CD14-positive monocyte (primary cell): Measurements from ENCODE around the gene CSNK1G1. TPM values are rescaled to one million over a fixed set of nuclear protein-coding genes. Genes with fewer than 3 reads are reported as not detected.

Experiments
- DNase-seq, 3 donors: peaks; one replicate each; pipeline ENCODE4 v3.0.0-alpha.2; 2011 to 2022
- H2AFZ ChIP-seq: 2 replicates; pipeline ENCODE4 v1.6.0; 2012; ENCODE audit warnings: mild to moderate bottlenecking, low read depth, low read length, inconsistent platforms; ENCODE audit not compliant: insufficient read depth, poor library complexity, severe bottlenecking
- H3K27ac ChIP-seq, 2 donors: 1 replicate in 1 of 2; 2 replicates in 1 of 2; pipeline ENCODE4 v1.5.1; 2012 to 2013; ENCODE audit warnings: low read length in 2 of 2, control low read depth in 1 of 2, inconsistent platforms in 1 of 2, low read depth in 1 of 2, mild to moderate bottlenecking in 1 of 2
- H3K27me3 ChIP-seq, 2 donors: one replicate each; pipeline versions ENCODE4 v1.6.0 to v1.6.1; 2011 to 2013; ENCODE audit warnings: low read length in 2 of 2; ENCODE audit not compliant: control insufficient read depth in 2 of 2, insufficient read depth in 2 of 2
- H3K36me3 ChIP-seq, 2 donors: replicated peaks in 1 of 2; 1 replicate in 1 of 2; 2 replicates in 1 of 2; pipeline versions ENCODE4 v1.5.1 to v1.6.1; 2012 to 2013; ENCODE audit warnings: low read length in 2 of 2, control low read depth in 1 of 2, inconsistent platforms in 1 of 2, mild to moderate bottlenecking in 1 of 2; ENCODE audit not compliant: insufficient read depth in 2 of 2, control insufficient read depth in 1 of 2
- H3K4me1 ChIP-seq, 2 donors: 1 replicate in 1 of 2; 2 replicates in 1 of 2; pipeline versions ENCODE4 v1.5.1 to v1.6.1; 2012 to 2013; ENCODE audit warnings: low read length in 2 of 2, control low read depth in 1 of 2, inconsistent platforms in 1 of 2, mild to moderate bottlenecking in 1 of 2, moderate library complexity in 1 of 2; ENCODE audit not compliant: insufficient read depth in 2 of 2, control insufficient read depth in 1 of 2
- H3K4me2 ChIP-seq: replicated peaks from 2 replicates; pipeline ENCODE3; 2012; ENCODE audit warnings: low read length, moderate library complexity, mild to moderate bottlenecking; ENCODE audit not compliant: poor library complexity, severe bottlenecking; ENCODE audit errors: extremely low read depth
- H3K4me3 ChIP-seq, 3 experiments: fragments of 200-600 bp in 1 of 3; sonication (generic) in 1 of 3; replicated peaks in 1 of 3; 1 replicate in 2 of 3; 2 replicates in 1 of 3; pipeline ENCODE4 v1.5.1; 2011 to 2013; ENCODE audit warnings: low read length in 3 of 3, mild to moderate bottlenecking in 3 of 3, control low read depth in 2 of 3, low read depth in 2 of 3, inconsistent platforms in 1 of 3, moderate library complexity in 1 of 3
- H3K79me2 ChIP-seq: 2 replicates; pipeline ENCODE4 v1.6.0; 2012; ENCODE audit warnings: mild to moderate bottlenecking, control low read depth, inconsistent platforms, low read length, moderate library complexity; ENCODE audit not compliant: insufficient read depth
- H3K9ac ChIP-seq: 2 replicates; pipeline ENCODE4 v1.6.0; 2017; ENCODE audit warnings: low read length, mild to moderate bottlenecking; ENCODE audit not compliant: insufficient read depth, poor library complexity, severe bottlenecking
- H3K9me3 ChIP-seq, 2 donors: replicated peaks in 1 of 2; 1 replicate in 1 of 2; 2 replicates in 1 of 2; pipeline versions ENCODE4 v1.5.1 to v1.6.1; 2012 to 2013; ENCODE audit warnings: low read length in 2 of 2, control low read depth in 1 of 2; ENCODE audit not compliant: control insufficient read depth in 1 of 2, insufficient read depth in 1 of 2
- H4K20me1 ChIP-seq: 2 replicates; pipeline ENCODE4 v1.6.0; 2012; ENCODE audit warnings: mild to moderate bottlenecking, low read length, control low read depth, moderate library complexity; ENCODE audit not compliant: insufficient read depth
- H3K27ac Mint-ChIP-seq, 7 donors: one replicate each; pipeline ENCODE4 v1.8.0; 2020; ENCODE audit warnings: mild to moderate bottlenecking in 7 of 7, mixed read lengths in 7 of 7, moderate library complexity in 6 of 7, inconsistent platforms in 2 of 7
- H3K27me3 Mint-ChIP-seq, 3 donors: one replicate each; pipeline ENCODE4 v1.8.0; 2021 to 2022; ENCODE audit warnings: low read depth in 3 of 3, mild to moderate bottlenecking in 3 of 3, mixed read lengths in 3 of 3, moderate library complexity in 3 of 3, inconsistent platforms in 1 of 3
- H3K36me3 Mint-ChIP-seq, 2 donors: one replicate each; pipeline ENCODE4 v1.8.0; 2020; ENCODE audit warnings: mixed read lengths in 2 of 2, inconsistent platforms in 1 of 2, mild to moderate bottlenecking in 1 of 2
- H3K4me1 Mint-ChIP-seq: one replicate; pipeline ENCODE4 v1.8.0; 2020; ENCODE audit warnings: mild to moderate bottlenecking, mixed read lengths
- H3K4me3 Mint-ChIP-seq, 2 donors: one replicate each; pipeline ENCODE4 v1.8.0; 2020; ENCODE audit warnings: mild to moderate bottlenecking in 2 of 2, mixed read lengths in 2 of 2, moderate library complexity in 1 of 2
- H3K9me3 Mint-ChIP-seq, 7 donors: one replicate each; pipeline ENCODE4 v1.8.0; 2020 to 2022; ENCODE audit warnings: mixed read lengths in 7 of 7, mild to moderate bottlenecking in 6 of 7, moderate library complexity in 6 of 7, inconsistent platforms in 2 of 7
- CTCF ChIP-seq: fragments of 200-600 bp; IDR thresholded peaks from one replicate; pipeline ENCODE4 v1.8.0; 2022; ENCODE audit warnings: antibody characterized with exemption, mild to moderate bottlenecking
- WGBS: methylation state at CpG from one replicate; pipeline ENCODE4 v1.1.5; 2013; ENCODE audit warnings: missing lambda C conversion rate; ENCODE audit not compliant: insufficient coverage; 5-methylcytosine and 5-hydroxymethylcytosine counted together
- intact Hi-C, 2 donors: fragments of 100-400 bp; cut with micrococcal nuclease; formaldehyde crosslinking; loops; one replicate each; pipeline versions ENCODE4 v1.15.0 to v1.15.1; 2023
- polyA plus RNA-seq, 3 donors: library from polyadenylated mRNA; depleted of rRNA in 1 of 3; unstranded in 2 of 3; stranded (reverse) in 1 of 3; fragments of 300-500 nt in 2 of 3; fragments of >200 nt in 1 of 3; fragmentation: Illumina TruSeq in 2 of 3; gene quantifications; 1 replicate in 2 of 3; 2 replicates in 1 of 3; pipeline ENCODE4 v1.2.3, GENCODE V29; 2012 to 2021

Gene CSNK1G1
- polyA plus RNA-seq, 3 donors, result 4.3 to 8.6 (median 7.7) TPM

- intact Hi-C loops, result no loop called here
- Histone ChIP-seq H4K20me1 (no peaks in the 10 kb centered on the region), H3K4me3 (no peak overlapping the region), H3K27ac (no peak overlapping the region), H3K4me2 (no peak overlapping the region), H3K36me3 (peaks cover 18 to 75% of the 10 kb centered on the region in 2 donors), H3K9me3 (no peaks in the 10 kb centered on the region), H3K9ac (no peak overlapping the region), H3K79me2 (no peaks in the 10 kb centered on the region), H3K4me1 (no peaks in the 10 kb centered on the region), H3K27me3 (no peaks in the 10 kb centered on the region), H2AFZ (no peak overlapping the region)
- peaks cover 40 to 58% of the 10 kb centered on the region in 2 donors for H3K36me3 Mint-ChIP-seq
- 95% methylated on average over 3 of the region's 6 CpGs for WGBS
- TF ChIP-seq CTCF, result no peak
- no peak for DNase-seq
- no peak overlapping the region for H3K4me3 Mint-ChIP-seq
- no peak overlapping the region for H3K27ac Mint-ChIP-seq
- no peaks in the 10 kb centered on the region for H3K9me3 Mint-ChIP-seq
- H3K4me1 Mint-ChIP-seq, result no peaks in the 10 kb centered on the region
- no peaks in the 10 kb centered on the region for H3K27me3 Mint-ChIP-seq
These were observed 162.0 kb downstream of the CSNK1G1 start for GRCh38 chr15:64193971-64194370.

GRCh38 chr15:64191971-64192830, 163.8 kb downstream of the CSNK1G1 start:
- intact Hi-C loops, result no loop called here
- H3K79me2 ChIP-seq, result no peaks in the 10 kb centered on the region
- DNase-seq, result no peak
- no peaks in the 10 kb centered on the region for H4K20me1 ChIP-seq
- no peak overlapping the region for H3K4me2 ChIP-seq
- Mint-ChIP-seq H3K4me1 (no peaks in the 10 kb centered on the region), H3K4me3 (no peak overlapping the region), H3K27ac (no peak overlapping the region), H3K36me3 (peaks cover 42 to 63% of the 10 kb centered on the region in 2 donors), H3K9me3 (no peaks in the 10 kb centered on the region), H3K27me3 (peaks cover 0 to 1% (median 0%) of the 10 kb centered on the region in 3 donors)
- no peak for TF ChIP-seq CTCF
- H3K27ac ChIP-seq, result no peak overlapping the region
- H3K36me3 ChIP-seq, result peaks cover 22 to 75% of the 10 kb centered on the region in 2 donors
- no peak overlapping the region for H3K4me3 ChIP-seq
- no peaks in the 10 kb centered on the region for H3K4me1 ChIP-seq
- H3K27me3 ChIP-seq, result no peaks in the 10 kb centered on the region
- no peaks in the 10 kb centered on the region for H3K9me3 ChIP-seq
- 100% methylated on average over 2 of the region's 5 CpGs for WGBS
- no peak overlapping the region for H2AFZ ChIP-seq
- no peak overlapping the region for H3K9ac ChIP-seq
